Breast epithelium (tissue), 3 donors: ENCODE measurements around the gene LRRC8C.

Experiments
- CTCF ChIP-seq, 3 donors: fragments of 450-650 bp; IDR thresholded peaks; one replicate each; pipeline ENCODE4 v1.5.1; 2016 to 2017; ENCODE audit warnings: antibody characterized with exemption in 3 of 3, mild to moderate bottlenecking in 3 of 3, moderate library complexity in 3 of 3
- POLR2A ChIP-seq: fragments of 450-650 bp; IDR thresholded peaks from one replicate; pipeline ENCODE4 v1.6.1; 2016; ENCODE audit warnings: antibody characterized with exemption, mild to moderate bottlenecking, moderate library complexity

DNA sequence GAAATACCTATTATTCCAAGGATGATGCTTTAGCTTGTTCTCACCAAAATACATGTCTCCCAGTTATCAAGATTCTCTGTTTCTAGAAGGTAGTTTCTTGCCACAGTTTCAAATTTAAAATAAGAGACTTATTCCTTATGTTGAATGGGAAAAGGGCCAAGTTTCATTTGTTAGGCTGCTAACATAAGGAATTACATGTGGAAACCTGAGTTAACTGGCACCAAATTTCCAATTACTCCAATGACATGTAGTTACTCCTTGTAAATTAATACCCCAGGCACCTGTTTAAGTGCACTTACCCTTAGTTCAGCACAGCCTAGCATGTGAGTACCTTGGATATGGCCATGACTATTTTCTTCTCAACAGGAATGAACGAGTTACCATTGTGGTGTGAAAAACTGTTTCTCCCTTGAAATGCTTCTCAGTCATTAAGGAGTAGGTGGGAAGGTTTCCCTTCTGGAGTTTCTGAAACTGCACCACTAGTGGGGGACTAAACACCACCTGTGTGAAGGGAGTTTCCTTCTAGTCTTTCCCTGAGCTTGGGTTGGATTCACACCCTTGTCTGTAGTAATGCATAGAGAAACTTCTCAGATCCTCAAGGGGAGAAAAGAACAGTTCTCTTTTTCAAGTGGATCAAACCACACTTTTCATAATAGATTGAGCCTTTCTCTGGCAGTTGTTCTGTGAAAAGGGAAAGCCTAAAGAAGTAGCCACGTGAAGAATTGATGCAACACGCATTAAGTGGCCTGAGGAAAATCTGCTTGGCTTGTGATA lies 32.3 kb upstream of the LRRC8C start:
- no peak for TF ChIP-seq CTCF (IDR thresholded peaks at IDR 0.05)
- TF ChIP-seq POLR2A, result no peak
